PC-9 (cell line): ENCODE measurements around the gene OR8G5. TPM values are rescaled to one million over a fixed set of nuclear protein-coding genes. Genes with fewer than 3 reads are reported as not detected.

ENCODE experiments used
- BruUV-seq: library from RNA; stranded (reverse); fragments of 400-500 nt; replicated peaks from 2 replicates; lab custom pipeline; 2021; lab: Mats Ljungman, UMichigan
- CTCF ChIA-PET: fragments of 300-600 bp; sonication (Branson Sonifier 250); formaldehyde crosslinking; loops from one replicate; lab custom pipeline; 2022; ENCODE audit warnings: antibody characterized with exemption; lab: Charles Lee
- POLR2A ChIA-PET: fragments of 300-600 bp; sonication (Branson Sonifier 250); formaldehyde crosslinking; loops from one replicate; lab custom pipeline; 2022; ENCODE audit warnings: antibody characterized with exemption; ENCODE audit not compliant: unreplicated experiment; lab: Charles Lee
- DNase-seq, 2 experiments: peaks; one replicate each; pipeline versions ENCODE4 v3.0.0 to v3.0.0-alpha.2; 2015 to 2022; ENCODE audit warnings: mixed read lengths in 1 of 2
- H2AFZ ChIP-seq: fragments of 200-600 bp; sonication (generic); 2 replicates; pipeline ENCODE4 v1.8.1; 2017; ENCODE audit warnings: antibody characterized with exemption
- H3F3A ChIP-seq: fragments of 200-600 bp; sonication (generic); 2 replicates; pipeline ENCODE4 v1.8.1; 2017; ENCODE audit warnings: antibody characterized with exemption, mild to moderate bottlenecking, low read depth; ENCODE audit not compliant: insufficient read depth
- H3K27ac ChIP-seq: fragments of 200-600 bp; sonication (generic); 2 replicates; pipeline ENCODE4 v1.6.1; 2016; ENCODE audit warnings: mixed run types
- H3K27me3 ChIP-seq: fragments of 200-600 bp; sonication (generic); 2 replicates; pipeline ENCODE4 v1.6.1; 2016; ENCODE audit warnings: low read depth, mixed run types; ENCODE audit not compliant: insufficient read depth
- H3K36me3 ChIP-seq: fragments of 200-600 bp; sonication (generic); 2 replicates; pipeline ENCODE4 v1.6.1; 2016; ENCODE audit warnings: low read depth, mixed run types
- H3K4me1 ChIP-seq: fragments of 200-600 bp; sonication (generic); replicated peaks from 2 replicates; pipeline ENCODE4 v1.6.1; 2016; ENCODE audit warnings: mixed run types; ENCODE audit not compliant: insufficient read depth
- H3K4me2 ChIP-seq: fragments of 200-600 bp; sonication (generic); 2 replicates; pipeline ENCODE4 v1.6.1; 2017; ENCODE audit warnings: mixed run types
- H3K4me3 ChIP-seq: fragments of 200-600 bp; sonication (generic); 2 replicates; pipeline ENCODE4 v1.6.1; 2016; ENCODE audit warnings: mixed run types
- H3K79me2 ChIP-seq: fragments of 200-600 bp; sonication (generic); 2 replicates; pipeline ENCODE4 v1.6.1; 2017; ENCODE audit warnings: low read depth, mixed run types
- H3K9me2 ChIP-seq: fragments of 200-600 bp; sonication (generic); 2 replicates; pipeline ENCODE4 v1.8.1; 2017; ENCODE audit warnings: mild to moderate bottlenecking; ENCODE audit not compliant: insufficient read depth
- H3K9me3 ChIP-seq: fragments of 200-600 bp; sonication (generic); 2 replicates; pipeline ENCODE4 v1.8.1; 2016; ENCODE audit warnings: low read depth; ENCODE audit not compliant: insufficient read depth
- H4K20me1 ChIP-seq: fragments of 200-600 bp; sonication (generic); 2 replicates; pipeline ENCODE4 v1.8.1; 2017; ENCODE audit not compliant: insufficient read depth
- EZH2 ChIP-seq: fragments of 200-600 bp; sonication (generic); IDR thresholded peaks from 2 replicates; pipeline ENCODE4 v1.8.0; 2017; ENCODE audit warnings: antibody characterized with exemption, low read depth
- intact Hi-C: fragments of 100-400 bp; cut with micrococcal nuclease; formaldehyde crosslinking; loops from one replicate; pipeline ENCODE4 v1.10.0; 2022; ENCODE audit not compliant: unreplicated experiment
- total RNA-seq: library from RNA; stranded (reverse); gene quantifications from 2 replicates; pipeline ENCODE4 v1.2.3, GENCODE V29; 2021
- TF ChIP-seq, protein P1 (sequence below): fragments of 200-600 bp; sonication (generic); conservative IDR thresholded peaks from 2 replicates; pipeline ENCODE4 v1.6.1; 2017; ENCODE audit warnings: mixed run types, antibody characterized with exemption, mild to moderate bottlenecking, moderate library complexity

The OR8G5 gene
- total RNA-seq, 1 experiment from 2014 or later = not detected

DNA sequence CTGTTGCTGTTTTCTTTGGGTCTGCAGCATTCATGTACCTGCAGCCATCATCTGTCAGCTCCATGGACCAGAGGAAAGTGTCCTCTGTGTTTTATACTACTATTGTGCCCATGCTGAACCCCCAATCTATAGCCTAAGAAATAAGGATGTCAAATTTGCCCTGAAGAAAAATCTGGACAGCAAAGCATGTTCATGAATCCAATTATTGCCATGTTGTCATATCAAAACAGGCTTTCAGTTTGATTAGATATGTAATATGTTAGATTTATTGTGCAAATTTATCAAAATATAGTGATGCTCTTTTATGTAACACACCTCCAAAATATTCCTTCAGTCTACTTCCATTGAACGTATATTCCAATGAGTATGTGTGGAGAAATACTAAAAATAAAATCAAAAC lies 30.7 kb upstream of the OR8G5 start:
- no TSS peak for BruUV-seq
- DNase-seq = no peak

GRCh38 chr11:124233376-124233775 lies 22.8 kb upstream of the OR8G5 start:
- Histone ChIP-seq H3K4me1 (no peaks in the 10 kb centered on the region), H3K4me2 (no peak overlapping the region), H3K9me3 (no peaks in the 10 kb centered on the region), H3K79me2 (no peaks in the 10 kb centered on the region), H4K20me1 (no peaks in the 10 kb centered on the region), H3K27ac (no peak overlapping the region), H3K36me3 (no peaks in the 10 kb centered on the region), H3K4me3 (no peak overlapping the region), H3K9me2 (no peaks in the 10 kb centered on the region), H3F3A (no peaks in the 10 kb centered on the region), H2AFZ (no peak overlapping the region), H3K27me3 (no peaks in the 10 kb centered on the region)
- no peak for DNase-seq
- intact Hi-C loops = no loop called here
- ChIA-PET POLR2A (no interaction called here), CTCF (no interaction called here)
- BruUV-seq = no TSS peak
- TF ChIP-seq EZH2 = no peak
- TF ChIP-seq, protein P1, sequence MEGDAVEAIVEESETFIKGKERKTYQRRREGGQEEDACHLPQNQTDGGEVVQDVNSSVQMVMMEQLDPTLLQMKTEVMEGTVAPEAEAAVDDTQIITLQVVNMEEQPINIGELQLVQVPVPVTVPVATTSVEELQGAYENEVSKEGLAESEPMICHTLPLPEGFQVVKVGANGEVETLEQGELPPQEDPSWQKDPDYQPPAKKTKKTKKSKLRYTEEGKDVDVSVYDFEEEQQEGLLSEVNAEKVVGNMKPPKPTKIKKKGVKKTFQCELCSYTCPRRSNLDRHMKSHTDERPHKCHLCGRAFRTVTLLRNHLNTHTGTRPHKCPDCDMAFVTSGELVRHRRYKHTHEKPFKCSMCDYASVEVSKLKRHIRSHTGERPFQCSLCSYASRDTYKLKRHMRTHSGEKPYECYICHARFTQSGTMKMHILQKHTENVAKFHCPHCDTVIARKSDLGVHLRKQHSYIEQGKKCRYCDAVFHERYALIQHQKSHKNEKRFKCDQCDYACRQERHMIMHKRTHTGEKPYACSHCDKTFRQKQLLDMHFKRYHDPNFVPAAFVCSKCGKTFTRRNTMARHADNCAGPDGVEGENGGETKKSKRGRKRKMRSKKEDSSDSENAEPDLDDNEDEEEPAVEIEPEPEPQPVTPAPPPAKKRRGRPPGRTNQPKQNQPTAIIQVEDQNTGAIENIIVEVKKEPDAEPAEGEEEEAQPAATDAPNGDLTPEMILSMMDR = no peak

More for the DNA sequence above, 30.7 kb upstream of the OR8G5 start:
- no peaks in the 10 kb centered on the region for H3F3A ChIP-seq
- ChIA-PET CTCF (no interaction called here), POLR2A (no interaction called here)
- H3K4me3 ChIP-seq = no peak overlapping the region
- no peaks in the 10 kb centered on the region for H3K4me1 ChIP-seq
- TF ChIP-seq EZH2 = no peak
- TF ChIP-seq, protein P1 = no peak
- no peak overlapping the region for H3K4me2 ChIP-seq
- H3K27me3 ChIP-seq = no peaks in the 10 kb centered on the region
- H3K27ac ChIP-seq = no peak overlapping the region
- H2AFZ ChIP-seq = no peak overlapping the region
- H3K79me2 ChIP-seq = no peaks in the 10 kb centered on the region
- no peaks in the 10 kb centered on the region for H3K9me2 ChIP-seq
- H3K9me3 ChIP-seq = no peaks in the 10 kb centered on the region
- no peaks in the 10 kb centered on the region for H3K36me3 ChIP-seq
- no peaks in the 10 kb centered on the region for H4K20me1 ChIP-seq
- intact Hi-C loops = no loop called here

DNA sequence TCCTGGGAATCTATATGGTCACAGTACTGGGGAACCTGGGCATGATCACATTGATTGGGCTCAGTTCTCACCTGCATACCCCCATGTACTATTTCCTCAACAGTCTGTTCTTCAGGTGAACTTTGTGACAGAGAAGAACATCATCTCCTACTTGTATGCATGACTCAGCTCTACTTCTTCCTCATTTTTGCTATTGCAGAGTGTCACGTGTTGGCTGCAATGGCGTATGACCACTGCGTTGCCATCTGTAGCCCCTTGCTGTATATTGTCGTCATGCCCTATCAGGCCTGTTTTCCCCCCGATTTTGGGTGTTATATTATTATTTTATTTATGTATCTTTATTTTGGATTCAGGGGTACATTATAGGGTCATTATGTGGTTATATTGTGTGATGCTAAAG lies 17.7 kb upstream of the OR8G5 start:
- Histone ChIP-seq H3K36me3 (no peaks in the 10 kb centered on the region), H3K27ac (no peak overlapping the region), H3K9me2 (no peaks in the 10 kb centered on the region), H3K4me3 (no peak overlapping the region), H3F3A (no peaks in the 10 kb centered on the region), H3K27me3 (no peaks in the 10 kb centered on the region), H2AFZ (no peak overlapping the region), H3K4me2 (no peak overlapping the region), H3K4me1 (no peaks in the 10 kb centered on the region), H4K20me1 (no peaks in the 10 kb centered on the region), H3K79me2 (no peaks in the 10 kb centered on the region), H3K9me3 (no peaks in the 10 kb centered on the region)
- intact Hi-C loops = no loop called here
- no TSS peak for BruUV-seq
- CTCF ChIA-PET = no interaction called here
- TF ChIP-seq, protein P1 = no peak
- no peak for TF ChIP-seq EZH2
- POLR2A ChIA-PET = no interaction called here
- no peak for DNase-seq
